Parathyroid adenoma (tissue), 2 donors: ENCODE data around the gene PGS1.

ENCODE experiments used
- H2AFZ ChIP-seq: fragments of 300-600 bp; sonication (generic); one replicate; pipeline ENCODE4 v1.7.0; 2017; ENCODE audit warnings: antibody characterized with exemption, mild to moderate bottlenecking
- H3K27ac ChIP-seq: fragments of 300-600 bp; sonication (generic); one replicate; pipeline ENCODE4 v1.7.0; 2017
- H3K27me3 ChIP-seq: fragments of 300-600 bp; sonication (generic); one replicate; pipeline ENCODE4 v1.7.0; 2017; ENCODE audit warnings: low read length; ENCODE audit not compliant: control insufficient read depth, insufficient read depth
- H3K36me3 ChIP-seq: fragments of 300-600 bp; sonication (generic); one replicate; pipeline ENCODE4 v1.7.0; 2017; ENCODE audit warnings: low read length; ENCODE audit not compliant: control insufficient read depth, insufficient read depth
- H3K4me1 ChIP-seq: fragments of 300-600 bp; sonication (generic); one replicate; pipeline ENCODE4 v1.7.0; 2017; ENCODE audit warnings: control low read depth
- H3K4me2 ChIP-seq: fragments of 300-600 bp; sonication (generic); one replicate; pipeline ENCODE4 v1.7.0; 2017; ENCODE audit warnings: low read length
- H3K4me3 ChIP-seq: fragments of 300-600 bp; sonication (generic); one replicate; pipeline ENCODE4 v1.7.0; 2017; ENCODE audit warnings: low read depth, low read length
- H3K79me2 ChIP-seq: fragments of 300-600 bp; sonication (generic); one replicate; pipeline ENCODE4 v1.7.0; 2017; ENCODE audit warnings: control low read depth
- H3K9ac ChIP-seq: fragments of 300-600 bp; sonication (generic); one replicate; pipeline ENCODE4 v1.7.0; 2017; ENCODE audit warnings: mild to moderate bottlenecking
- H3K9me3 ChIP-seq: fragments of 300-600 bp; sonication (generic); one replicate; pipeline ENCODE4 v1.7.0; 2017; ENCODE audit warnings: low read length; ENCODE audit not compliant: control insufficient read depth
- TF ChIP-seq, protein P1 (sequence below): fragments of 300-600 bp; sonication (generic); IDR thresholded peaks from one replicate; pipeline ENCODE4 v1.7.0; 2017; ENCODE audit warnings: antibody characterized with exemption, mild to moderate bottlenecking
- donor health status: primary hyperparathyroidism.

PGS1 gene

GRCh38 chr17:78374189-78374588, 4.3 kb upstream of the PGS1 start:
- Histone ChIP-seq H3K27me3 (no peaks in the 10 kb centered on the region), H3K4me3 (peak overlapping the region; percentile 11), H3K27ac (peak overlapping the region; percentile 63), H3K9me3 (no peaks in the 10 kb centered on the region), H3K79me2 (peaks cover 12% of the 10 kb centered on the region), H2AFZ (peak overlapping the region; percentile 49), H3K36me3 (no peaks in the 10 kb centered on the region), H3K4me2 (peak overlapping the region; percentile 43), H3K4me1 (peaks cover 6% of the 10 kb centered on the region), H3K9ac (no peak overlapping the region)
- TF ChIP-seq, protein P1, sequence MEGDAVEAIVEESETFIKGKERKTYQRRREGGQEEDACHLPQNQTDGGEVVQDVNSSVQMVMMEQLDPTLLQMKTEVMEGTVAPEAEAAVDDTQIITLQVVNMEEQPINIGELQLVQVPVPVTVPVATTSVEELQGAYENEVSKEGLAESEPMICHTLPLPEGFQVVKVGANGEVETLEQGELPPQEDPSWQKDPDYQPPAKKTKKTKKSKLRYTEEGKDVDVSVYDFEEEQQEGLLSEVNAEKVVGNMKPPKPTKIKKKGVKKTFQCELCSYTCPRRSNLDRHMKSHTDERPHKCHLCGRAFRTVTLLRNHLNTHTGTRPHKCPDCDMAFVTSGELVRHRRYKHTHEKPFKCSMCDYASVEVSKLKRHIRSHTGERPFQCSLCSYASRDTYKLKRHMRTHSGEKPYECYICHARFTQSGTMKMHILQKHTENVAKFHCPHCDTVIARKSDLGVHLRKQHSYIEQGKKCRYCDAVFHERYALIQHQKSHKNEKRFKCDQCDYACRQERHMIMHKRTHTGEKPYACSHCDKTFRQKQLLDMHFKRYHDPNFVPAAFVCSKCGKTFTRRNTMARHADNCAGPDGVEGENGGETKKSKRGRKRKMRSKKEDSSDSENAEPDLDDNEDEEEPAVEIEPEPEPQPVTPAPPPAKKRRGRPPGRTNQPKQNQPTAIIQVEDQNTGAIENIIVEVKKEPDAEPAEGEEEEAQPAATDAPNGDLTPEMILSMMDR, result no peak

DNA sequence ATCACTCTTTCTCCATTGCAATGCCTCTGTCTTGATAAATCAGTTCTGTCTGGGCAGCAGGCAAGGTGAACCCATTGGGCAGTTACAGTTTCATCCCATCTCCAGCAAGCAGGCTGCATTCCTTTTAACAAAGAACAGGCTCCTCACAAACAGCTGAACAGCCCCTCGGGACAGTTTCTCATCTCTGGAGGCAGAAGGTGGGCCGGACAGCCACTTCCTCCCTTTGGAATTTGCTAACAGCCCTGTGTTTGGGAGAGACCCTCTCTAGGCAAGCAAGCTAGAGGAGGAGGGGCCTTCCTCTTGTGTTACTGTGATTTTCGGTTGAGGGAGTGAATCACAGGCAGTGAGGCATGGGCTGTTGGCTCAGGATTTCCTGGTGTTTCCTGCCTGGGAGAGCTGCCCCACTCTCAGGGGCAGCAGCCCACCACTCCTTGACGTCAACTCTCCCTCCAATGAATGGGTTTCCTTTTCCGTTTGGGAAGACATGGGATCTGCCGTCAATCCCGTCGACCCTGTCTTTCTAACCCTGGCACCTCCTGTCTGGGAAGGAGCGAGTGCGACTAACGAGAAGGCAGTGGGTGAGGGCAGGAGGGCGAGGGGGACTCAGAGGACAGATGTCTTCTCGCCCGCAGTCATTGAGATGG, 3.7 kb upstream of the PGS1 start:
- H3K9me3 ChIP-seq, result no peaks in the 10 kb centered on the region
- H3K9ac ChIP-seq, result no peak overlapping the region
- peak overlapping the region; percentile 11 for H3K4me3 ChIP-seq
- H3K27ac ChIP-seq, result peak overlapping the region; percentile 63
- H3K4me2 ChIP-seq, result peak overlapping the region; percentile 43
- H3K79me2 ChIP-seq, result peaks cover 16% of the 10 kb centered on the region
- TF ChIP-seq, protein P1, result no peak
- peak overlapping the region; percentile 49 for H2AFZ ChIP-seq
- peaks cover 6% of the 10 kb centered on the region for H3K4me1 ChIP-seq
- H3K36me3 ChIP-seq, result no peaks in the 10 kb centered on the region
- H3K27me3 ChIP-seq, result no peaks in the 10 kb centered on the region

DNA sequence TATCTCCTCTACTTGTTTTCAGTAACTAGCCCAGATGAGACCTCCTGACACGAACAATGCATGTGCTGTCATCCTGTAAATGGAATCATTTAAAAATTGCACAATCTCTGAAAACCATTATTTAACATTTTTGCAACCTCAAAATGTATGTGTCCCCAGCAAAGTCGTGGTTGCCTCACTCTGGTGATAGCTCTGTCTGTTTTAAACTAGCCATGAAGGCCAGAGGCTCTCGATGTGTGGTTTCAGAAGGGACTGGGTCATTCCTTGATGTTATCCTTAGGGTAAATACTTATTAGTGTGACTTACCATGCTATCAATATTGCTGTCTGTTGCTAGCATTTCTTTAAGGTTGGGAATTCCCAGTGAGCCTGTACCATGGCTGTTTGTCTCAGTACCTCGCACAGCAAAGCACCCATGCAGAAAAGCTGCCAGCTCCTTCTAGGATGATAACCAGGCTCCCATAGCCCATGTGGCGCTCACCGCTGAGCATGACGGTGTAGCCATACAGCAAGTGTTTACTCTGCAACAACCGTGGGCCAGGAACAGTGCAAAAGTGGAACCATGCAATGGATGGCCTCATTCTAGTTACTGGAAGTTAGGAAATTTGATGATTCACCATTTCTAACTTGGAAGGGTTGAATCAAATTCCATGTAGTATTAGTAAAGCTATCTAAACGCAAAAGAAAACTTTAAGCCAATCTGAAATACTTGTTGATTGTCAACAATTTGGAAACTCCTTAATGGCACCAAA, 2.9 kb upstream of the PGS1 start:
- Histone ChIP-seq H3K4me3 (no peak overlapping the region), H3K27me3 (no peaks in the 10 kb centered on the region), H3K9me3 (no peaks in the 10 kb centered on the region), H3K4me1 (peaks cover 6% of the 10 kb centered on the region), H3K9ac (no peak overlapping the region), H3K4me2 (no peak overlapping the region), H3K79me2 (peaks cover 24% of the 10 kb centered on the region), H2AFZ (no peak overlapping the region), H3K27ac (peak overlapping the region; percentile 63), H3K36me3 (no peaks in the 10 kb centered on the region)
- TF ChIP-seq, protein P1, result no peak

- peaks cover 6% of the 10 kb centered on the region for H3K4me1 ChIP-seq
- H3K36me3 ChIP-seq, result no peaks in the 10 kb centered on the region
- H3K27ac ChIP-seq, result no peak overlapping the region
- no peak overlapping the region for H2AFZ ChIP-seq
- TF ChIP-seq, protein P1, result no peak
- peaks cover 28% of the 10 kb centered on the region for H3K79me2 ChIP-seq
- no peak overlapping the region for H3K4me2 ChIP-seq
- no peaks in the 10 kb centered on the region for H3K27me3 ChIP-seq
- H3K9ac ChIP-seq, result no peak overlapping the region
- no peaks in the 10 kb centered on the region for H3K9me3 ChIP-seq
- H3K4me3 ChIP-seq, result no peak overlapping the region
Observed at GRCh38 chr17:78376161-78376560, 2.3 kb upstream of the PGS1 start.
